NB4 (cell line): ENCODE measurements around the gene GH1.

ENCODE experiments used
- DNase-seq: peaks from one replicate; pipeline ENCODE4 v3.0.0; 2010; ENCODE audit warnings: low read depth
- H3K4me3 ChIP-seq: one replicate; pipeline ENCODE4 v1.5.1; 2011; ENCODE audit warnings: mild to moderate bottlenecking, low read depth, low read length, moderate library complexity
- MYC ChIP-seq: IDR thresholded peaks from 2 replicates; pipeline ENCODE4 v1.6.1; 2011; ENCODE audit warnings: low read depth, low read length
- POLR2A ChIP-seq: IDR thresholded peaks from 2 replicates; pipeline ENCODE4 v1.6.1; 2011; ENCODE audit warnings: mild to moderate bottlenecking; ENCODE audit not compliant: insufficient read length; ENCODE audit errors: extremely low read depth
- TF ChIP-seq, protein P1 (sequence below): IDR thresholded peaks from 2 replicates; pipeline ENCODE4 v1.6.1; 2011; ENCODE audit warnings: low read depth, low read length
- TF ChIP-seq, protein P2 (sequence below): IDR thresholded peaks from one replicate; pipeline ENCODE4 v1.5.1; 2012; ENCODE audit warnings: low read depth, low read length

GH1 gene

DNA sequence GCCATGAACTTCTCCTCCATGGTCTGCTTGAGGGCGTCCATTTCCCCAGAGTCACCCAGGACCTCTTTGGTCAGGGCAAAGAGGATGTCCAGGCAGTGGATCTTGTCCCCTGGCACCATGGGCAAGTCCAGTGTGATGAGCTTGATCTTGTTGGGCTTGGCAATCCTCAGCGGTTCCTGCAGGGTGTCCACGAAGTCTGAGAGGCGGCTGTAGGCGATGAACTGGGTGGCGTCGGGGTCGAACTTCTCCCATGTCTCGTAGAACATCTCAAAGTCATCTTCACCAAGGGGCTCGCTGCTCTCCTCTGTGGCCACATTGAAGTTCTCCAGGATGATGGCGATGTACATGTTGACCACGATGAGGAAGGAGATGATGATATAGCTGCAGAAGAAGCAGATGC lies 22.5 kb upstream of the GH1 start:
- H3K4me3 ChIP-seq, result no peak overlapping the region
- no peak for TF ChIP-seq MYC
- TF ChIP-seq, protein P1, sequence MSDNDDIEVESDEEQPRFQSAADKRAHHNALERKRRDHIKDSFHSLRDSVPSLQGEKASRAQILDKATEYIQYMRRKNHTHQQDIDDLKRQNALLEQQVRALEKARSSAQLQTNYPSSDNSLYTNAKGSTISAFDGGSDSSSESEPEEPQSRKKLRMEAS, result no peak
- TF ChIP-seq, protein P2, sequence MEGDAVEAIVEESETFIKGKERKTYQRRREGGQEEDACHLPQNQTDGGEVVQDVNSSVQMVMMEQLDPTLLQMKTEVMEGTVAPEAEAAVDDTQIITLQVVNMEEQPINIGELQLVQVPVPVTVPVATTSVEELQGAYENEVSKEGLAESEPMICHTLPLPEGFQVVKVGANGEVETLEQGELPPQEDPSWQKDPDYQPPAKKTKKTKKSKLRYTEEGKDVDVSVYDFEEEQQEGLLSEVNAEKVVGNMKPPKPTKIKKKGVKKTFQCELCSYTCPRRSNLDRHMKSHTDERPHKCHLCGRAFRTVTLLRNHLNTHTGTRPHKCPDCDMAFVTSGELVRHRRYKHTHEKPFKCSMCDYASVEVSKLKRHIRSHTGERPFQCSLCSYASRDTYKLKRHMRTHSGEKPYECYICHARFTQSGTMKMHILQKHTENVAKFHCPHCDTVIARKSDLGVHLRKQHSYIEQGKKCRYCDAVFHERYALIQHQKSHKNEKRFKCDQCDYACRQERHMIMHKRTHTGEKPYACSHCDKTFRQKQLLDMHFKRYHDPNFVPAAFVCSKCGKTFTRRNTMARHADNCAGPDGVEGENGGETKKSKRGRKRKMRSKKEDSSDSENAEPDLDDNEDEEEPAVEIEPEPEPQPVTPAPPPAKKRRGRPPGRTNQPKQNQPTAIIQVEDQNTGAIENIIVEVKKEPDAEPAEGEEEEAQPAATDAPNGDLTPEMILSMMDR, result no peak
- TF ChIP-seq POLR2A, result no peak

DNA sequence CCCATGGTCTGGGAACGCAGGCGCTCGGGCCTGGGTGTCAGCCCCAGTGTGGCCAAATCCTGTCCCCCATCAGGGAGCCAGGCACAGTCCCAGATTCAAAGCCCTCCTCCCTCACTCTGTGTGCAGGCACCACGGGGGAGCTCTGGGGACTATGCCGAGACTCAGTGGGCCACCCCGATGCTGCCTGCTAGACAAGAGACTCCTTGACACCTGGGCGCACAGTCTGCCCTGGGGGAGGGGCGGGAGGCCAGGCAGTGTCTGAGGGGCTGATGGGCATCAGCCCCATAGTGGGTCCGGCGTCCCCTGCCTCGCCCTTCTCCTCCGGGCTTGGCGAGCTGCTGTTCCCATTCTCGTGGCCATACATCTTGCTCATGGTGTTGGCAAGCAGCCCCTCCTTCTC lies 21.9 kb upstream of the GH1 start:
- no peak overlapping the region for H3K4me3 ChIP-seq
- DNase-seq, result no peak
- TF ChIP-seq MYC, result no peak

More for the DNA sequence above, 22.5 kb upstream of the GH1 start:
- DNase-seq, result no peak

DNA sequence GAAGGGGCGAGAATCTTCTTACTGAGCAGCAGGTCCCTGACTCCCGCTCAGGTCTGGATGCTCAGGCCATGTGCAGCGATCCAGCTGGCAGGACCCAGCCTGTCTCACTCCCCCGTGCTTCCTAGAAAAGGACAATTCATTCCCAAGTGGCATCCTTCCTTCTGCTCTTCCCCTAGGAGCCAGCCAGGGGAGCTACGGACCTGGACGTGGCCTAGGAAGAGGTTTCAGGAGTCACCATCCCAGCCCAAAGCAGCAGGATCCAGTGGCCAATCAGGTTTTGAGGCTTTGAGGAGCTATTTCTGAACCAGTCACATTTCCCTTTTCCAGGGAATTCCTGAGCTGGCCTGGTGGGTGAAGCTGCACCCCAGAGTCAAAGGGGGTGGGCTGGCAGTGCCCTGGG lies 21.2 kb upstream of the GH1 start:
- TF ChIP-seq, protein P2, result no peak
- no peak for TF ChIP-seq POLR2A
- TF ChIP-seq, protein P1, result no peak
- no peak for TF ChIP-seq MYC
- DNase-seq, result no peak
- no peak overlapping the region for H3K4me3 ChIP-seq

DNA sequence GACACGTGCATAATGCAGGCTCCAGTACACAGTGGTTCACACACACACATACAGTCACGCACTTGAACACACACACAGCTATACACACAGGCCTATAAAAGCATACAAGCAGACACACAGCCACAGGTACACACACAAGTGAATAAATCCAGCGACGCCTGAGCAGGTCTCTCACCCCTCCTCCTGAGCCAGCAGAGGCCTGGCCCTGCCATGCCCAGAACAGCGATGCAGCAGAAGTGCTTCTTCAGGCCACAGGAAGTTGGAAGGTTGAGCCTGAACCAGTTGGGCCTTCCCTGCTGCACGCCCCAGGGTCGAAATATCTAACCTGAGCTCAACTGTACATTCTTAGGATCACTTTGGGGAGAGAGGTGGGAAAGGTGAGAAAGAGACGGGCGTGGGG lies 20.8 kb upstream of the GH1 start:
- no peak overlapping the region for H3K4me3 ChIP-seq
- TF ChIP-seq, protein P1, result no peak
- TF ChIP-seq, protein P2, result no peak
- no peak for TF ChIP-seq MYC
- no peak for TF ChIP-seq POLR2A
- DNase-seq, result no peak

DNA sequence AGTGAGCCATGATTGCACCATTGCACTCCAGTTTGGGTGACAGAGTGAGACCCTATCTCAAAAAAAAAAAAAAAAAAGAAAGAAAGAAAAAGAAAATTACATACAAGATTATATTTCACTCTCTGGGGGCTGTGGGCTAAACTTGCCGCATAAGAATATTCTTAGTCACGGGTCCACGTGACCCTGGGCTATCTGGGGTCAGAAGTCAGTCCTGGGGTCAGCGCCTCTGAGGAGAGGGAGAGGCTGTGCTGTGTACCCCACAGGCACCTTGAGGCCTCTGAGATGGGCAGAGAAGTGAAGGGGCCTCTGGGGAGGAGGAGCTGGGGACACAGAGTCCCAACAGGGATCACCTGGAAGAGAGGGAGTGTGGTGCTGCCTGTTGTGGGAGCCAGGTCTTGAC lies 19.3 kb upstream of the GH1 start:
- no peak overlapping the region for H3K4me3 ChIP-seq
- TF ChIP-seq, protein P1, result no peak
- TF ChIP-seq POLR2A (no peak), MYC (no peak)
- TF ChIP-seq, protein P2, result no peak
- DNase-seq, result no peak

DNA sequence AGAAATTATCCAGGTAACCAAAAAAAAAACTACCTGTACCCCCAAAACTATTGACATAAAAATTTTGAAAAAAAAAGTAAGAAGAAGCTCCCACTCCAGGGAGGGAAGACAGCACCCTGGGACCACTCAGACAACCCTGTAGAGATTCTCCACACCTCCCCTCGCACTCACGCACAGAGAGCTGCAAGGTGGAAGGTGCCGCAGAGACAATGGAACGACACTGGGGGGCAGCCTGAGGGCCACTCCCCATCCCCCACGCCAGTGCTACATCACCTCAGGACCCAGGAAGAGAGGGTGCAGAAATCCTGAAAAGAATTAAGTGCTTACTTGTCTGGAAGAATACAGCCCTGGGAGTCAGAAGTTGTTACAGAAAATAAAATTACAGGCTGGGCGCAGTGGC lies 18.7 kb upstream of the GH1 start:
- TF ChIP-seq, protein P1, result no peak

More for the DNA sequence above, 18.7 kb upstream of the GH1 start:
- no peak for DNase-seq
- H3K4me3 ChIP-seq, result no peak overlapping the region
